NCI-H2227 (cell line): ENCODE data around the gene TMEM147.
"Not testable (repeated sequence)": the region's sequence is repeated elsewhere in the genome, so short reads cannot be mapped to it uniquely, and the experiment has no call there.

Source experiments
- DNase-seq: peaks from one replicate; lab custom pipeline; 2025; ENCODE audit not compliant: unreplicated experiment; lab: John Stamatoyannopoulos, UW

TMEM147 gene

GRCh38 chr19:35561436-35561835 is 16.0 kb downstream of the TMEM147 start:
- no peak for DNase-seq

- DNase-seq, result no peak
Observed at GRCh38 chr19:35562336-35562735, 16.9 kb downstream of the TMEM147 start.

GRCh38 chr19:35562776-35563175 is 17.4 kb downstream of the TMEM147 start:
- DNase-seq, result no peak

- no peak for DNase-seq
Observed at GRCh38 chr19:35563207-35563829, 17.9 kb downstream of the TMEM147 start, which contains the start of gene ATP4A. Gene ATP4A (minus strand): TSS chr19:35563658. CDS start chr19:35563629, 29 bp downstream.

- DNase-seq, result no peak
Observed at GRCh38 chr19:35565016-35565856, 19.8 kb downstream of the TMEM147 start.

DNA sequence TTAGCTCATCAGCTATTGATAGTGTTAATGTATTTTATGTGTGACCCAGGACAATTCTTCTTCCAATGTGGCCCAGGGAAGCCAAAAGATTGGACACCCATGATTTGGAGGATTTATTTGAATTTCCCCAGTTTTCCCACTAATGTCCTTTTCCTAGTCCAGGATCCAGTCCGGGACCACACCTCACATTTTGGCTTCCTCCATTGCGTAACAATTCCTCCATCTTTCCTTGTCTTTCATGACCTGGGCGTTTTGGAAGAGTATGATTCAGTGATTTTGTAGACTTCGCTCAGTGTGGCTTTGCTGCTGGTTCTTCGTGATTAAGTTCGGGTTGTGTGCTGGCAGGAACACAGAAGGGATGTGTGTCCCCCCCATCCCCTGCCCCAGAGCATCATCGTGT is 21.3 kb downstream of the TMEM147 start:
- DNase-seq, result no peak

DNA sequence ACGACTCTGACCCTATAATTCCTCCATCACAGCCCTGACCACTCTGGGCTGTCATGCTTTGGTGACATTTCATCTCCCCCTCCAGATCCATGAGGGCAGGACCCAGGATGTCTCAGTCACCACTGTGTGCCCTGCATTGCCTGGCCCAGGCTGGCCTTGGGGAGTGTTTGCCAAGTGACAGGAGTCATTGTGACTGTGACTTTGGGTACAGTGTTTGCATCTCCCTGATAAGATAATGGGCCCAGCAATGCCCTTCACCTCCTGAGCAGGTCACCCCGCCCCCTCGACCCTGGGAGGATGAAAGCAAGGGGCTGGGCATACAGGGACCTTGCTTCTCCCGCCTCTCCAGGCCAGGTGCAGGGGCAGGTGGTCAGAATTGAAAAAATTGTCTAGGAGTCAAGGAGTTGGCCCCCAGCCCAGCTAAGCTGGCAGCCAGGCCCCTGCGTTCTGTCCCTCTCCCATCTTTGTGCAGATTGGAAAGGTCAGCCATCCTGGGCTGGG is 23.9 kb downstream of the TMEM147 start:
- DNase-seq, result no peak

DNA sequence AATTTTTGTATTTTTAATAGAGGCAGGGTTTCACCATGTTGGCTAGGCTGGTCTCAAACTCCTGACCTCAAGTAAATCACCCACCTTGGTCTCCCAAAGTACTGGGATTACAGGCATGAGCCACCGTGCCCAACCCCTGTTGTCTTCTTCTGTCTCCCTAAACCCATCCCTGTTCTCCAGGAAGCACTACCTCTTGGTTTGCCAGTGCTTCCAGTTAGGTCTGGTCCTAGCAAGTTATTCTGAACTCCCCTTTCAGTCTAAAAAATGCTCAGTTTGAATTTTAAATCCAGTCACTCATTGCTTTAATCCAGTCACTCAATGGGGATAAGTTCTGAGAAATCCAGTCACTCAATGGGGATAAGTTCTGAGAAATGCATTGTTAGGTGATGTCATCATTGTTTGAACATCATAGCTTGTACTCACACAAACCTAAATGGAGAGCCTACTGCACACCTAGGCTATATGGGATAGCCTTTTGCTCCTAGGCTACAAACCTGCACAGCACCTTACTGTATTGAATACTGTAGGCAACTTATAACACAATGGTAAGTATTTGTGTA is 26.1 kb downstream of the TMEM147 start:
- DNase-seq, result no peak

GRCh38 chr19:35577918-35578317 is 32.5 kb downstream of the TMEM147 start:
- no peak for DNase-seq

GRCh38 chr19:35578707-35579106 is 33.3 kb downstream of the TMEM147 start:
- no peak for DNase-seq

DNA sequence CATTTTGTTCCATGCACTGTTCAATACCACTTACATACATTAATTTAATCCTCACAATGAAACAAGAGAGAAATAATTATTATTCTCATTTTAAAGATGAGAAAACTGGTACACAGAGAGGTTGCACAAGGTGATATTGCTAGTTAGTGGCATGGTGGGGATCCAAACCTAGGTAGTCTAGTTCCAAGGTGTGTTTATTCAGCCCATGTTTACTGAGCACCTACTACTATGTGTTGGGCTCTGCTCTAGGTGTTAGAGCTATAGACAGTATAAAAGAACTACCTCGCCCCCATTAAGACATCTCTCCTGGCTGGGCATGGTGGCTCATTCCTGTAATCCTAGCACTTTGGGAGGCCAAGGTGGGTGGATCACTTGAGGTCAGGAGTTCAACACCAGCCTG is 37.3 kb downstream of the TMEM147 start:
- no peak for DNase-seq

GRCh38 chr19:35585848-35586247 is 40.4 kb downstream of the TMEM147 start, which contains the start of gene PMIS2:
Gene PMIS2 (plus strand): TSS chr19:35586173. CDS start chr19:35586260, 87 bp downstream.
- DNase-seq, result peak; percentile 73

- DNase-seq, result no peak
Observed at GRCh38 chr19:35587321-35587720, 41.9 kb downstream of the TMEM147 start.

DNA sequence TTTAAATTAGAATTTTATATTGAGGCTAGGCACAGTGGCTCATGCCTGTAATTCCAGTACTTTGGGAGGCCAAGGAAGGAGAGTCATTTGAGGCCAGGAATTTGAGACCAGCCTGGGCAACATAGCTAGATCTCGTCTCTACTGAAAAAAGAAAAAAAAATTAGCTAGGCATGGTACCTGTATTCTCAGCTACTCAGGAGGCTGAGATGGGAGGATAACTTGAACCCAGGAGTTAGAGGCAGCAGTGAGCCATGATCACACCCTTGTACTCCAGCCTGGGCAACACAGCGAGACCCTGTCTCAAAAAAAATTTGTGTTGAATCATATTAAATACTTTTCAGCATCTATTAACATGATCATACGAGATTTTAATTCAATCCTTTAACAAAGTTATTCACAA is 45.4 kb downstream of the TMEM147 start:
- no peak for DNase-seq

DNA sequence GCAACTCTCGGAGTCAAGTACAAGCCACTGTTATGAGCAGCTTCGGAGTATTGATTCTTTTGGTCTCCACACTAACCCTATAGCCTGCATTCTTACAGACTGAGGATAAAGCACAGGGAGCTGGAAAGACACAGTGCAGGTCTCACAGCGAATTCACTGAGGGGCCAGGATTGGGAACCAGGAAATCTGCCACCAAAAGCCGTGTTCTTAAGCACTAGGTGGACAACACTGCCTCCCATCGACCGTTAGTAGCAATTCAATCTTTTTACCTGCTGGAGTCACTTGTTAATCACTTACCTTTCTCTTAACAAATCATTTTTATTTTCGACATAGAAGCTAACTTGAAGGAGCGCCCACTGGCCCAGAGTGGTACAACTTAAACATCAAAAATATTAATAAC is 46.8 kb downstream of the TMEM147 start:
- peak; percentile 75 for DNase-seq

- DNase-seq, result not testable (repeated sequence)
Observed at GRCh38 chr19:35595026-35595425, 49.6 kb downstream of the TMEM147 start.

DNA sequence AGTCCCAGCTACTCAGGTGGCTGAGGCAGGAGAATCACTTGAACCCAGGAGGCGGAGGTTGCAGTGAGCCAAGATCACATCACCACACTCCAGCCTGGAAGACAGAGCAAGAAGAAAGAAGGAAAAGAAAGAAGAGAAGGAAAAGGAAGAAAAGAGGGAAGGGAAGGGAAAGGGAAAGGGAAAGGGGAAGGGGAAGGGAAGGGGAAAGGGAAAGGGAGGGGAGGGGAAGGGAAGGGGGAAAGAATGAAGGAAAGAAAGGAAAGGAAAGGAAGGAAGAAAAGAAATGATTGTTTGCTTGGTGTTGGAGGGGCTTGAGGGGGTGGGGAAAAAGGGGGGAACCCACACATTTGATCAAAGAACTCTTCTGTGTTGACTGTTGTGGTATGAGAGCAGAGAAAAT is 50.5 kb downstream of the TMEM147 start:
- no peak for DNase-seq

DNA sequence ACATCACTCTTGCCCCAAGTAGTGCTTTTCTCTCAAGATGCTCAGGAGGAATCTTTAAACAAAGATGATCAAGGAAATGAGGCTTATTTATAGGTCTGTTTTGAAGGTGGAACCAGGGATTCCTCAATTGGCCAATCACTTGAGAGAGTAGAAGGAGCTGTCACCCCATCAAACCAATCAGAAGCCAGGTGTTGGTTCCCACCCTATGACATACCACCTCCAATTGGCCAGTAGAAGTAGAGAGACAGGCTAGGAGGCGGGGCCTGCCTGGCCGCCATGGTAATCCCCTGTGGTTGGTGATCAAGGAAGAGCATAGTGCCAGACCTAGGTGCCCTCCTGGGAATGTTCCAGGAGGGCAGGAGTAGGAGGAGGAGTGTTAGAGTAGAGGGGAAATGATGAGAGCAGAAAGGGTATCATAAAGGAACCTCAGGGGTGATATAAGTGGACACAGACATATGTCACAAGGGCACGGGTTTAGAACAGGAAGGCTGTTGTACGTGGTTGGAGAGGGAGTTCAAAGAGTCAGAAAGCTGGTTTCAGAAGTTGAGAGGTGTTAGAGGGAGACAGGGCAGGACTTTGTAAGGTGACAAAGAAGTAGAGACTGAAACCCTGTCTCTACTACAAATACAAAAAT is 51.1 kb downstream of the TMEM147 start:
- DNase-seq, result peak; percentile 55
